Suprapubic skin (tissue), 4 donors: Measurements from ENCODE around the gene GMDS.

Source experiments
- CTCF ChIP-seq, 2 donors: fragments of 200-600 bp in 1 of 2; fragments of 450-650 bp in 1 of 2; sonication (generic) in 1 of 2; IDR thresholded peaks; one replicate each; pipeline ENCODE4 v1.5.1; 2016 to 2019; ENCODE audit warnings: antibody characterized with exemption in 2 of 2, mild to moderate bottlenecking in 1 of 2, moderate library complexity in 1 of 2
- EP300 ChIP-seq: sonication (generic); formaldehyde crosslinking; IDR thresholded peaks from one replicate; pipeline ENCODE4 v1.6.1; 2017; ENCODE audit warnings: antibody characterized with exemption
- POLR2A ChIP-seq, 2 donors: fragments of 450-650 bp; IDR thresholded peaks; one replicate each; pipeline ENCODE4 v1.6.1; 2017; ENCODE audit warnings: antibody characterized with exemption in 2 of 2, mild to moderate bottlenecking in 2 of 2, moderate library complexity in 2 of 2
- POLR2AphosphoS5 ChIP-seq, 3 donors: sonication (generic); formaldehyde crosslinking; IDR thresholded peaks; one replicate each; pipeline ENCODE4 v1.6.1; 2017; ENCODE audit warnings: antibody characterized with exemption in 3 of 3

GRCh38 chr6:1941534-1941933 lies 303.9 kb downstream of the GMDS start:
- TF ChIP-seq CTCF (IDR thresholded peaks at IDR 0.05) = no peak
- no peak for TF ChIP-seq EP300
- TF ChIP-seq POLR2A (IDR thresholded peaks at IDR 0.05) = no peak
- TF ChIP-seq POLR2AphosphoS5 (IDR thresholded peaks at IDR 0.05) = no peak
